Activated CD8-positive, alpha-beta T cell treated with anti-CD3 and anti-CD28 coated beads for 36 hours (primary cell): ENCODE data around the gene KAZN. TPM values are rescaled to one million over a fixed set of nuclear protein-coding genes. Genes with fewer than 3 reads are reported as not detected.

ENCODE experiments used
- ATAC-seq: fragments of 200-7000 bp; cut with Tn5 transposase; one replicate; pipeline ENCODE4 v1.10.0; 2021; ENCODE audit warnings: mild to moderate bottlenecking, moderate library complexity
- CTCF ChIA-PET: fragments of 350-600 bp; sonication (Branson Sonifier 250); formaldehyde crosslinking; loops from one replicate; lab custom pipeline; 2021; ENCODE audit warnings: antibody characterized with exemption; lab: Charles Lee
- POLR2A ChIA-PET: fragments of 350-600 bp; sonication (Branson Sonifier 250); formaldehyde crosslinking; loops from one replicate; lab custom pipeline; 2021; ENCODE audit warnings: antibody characterized with exemption; lab: Charles Lee
- DNase-seq: peaks from one replicate; pipeline ENCODE4 v3.0.0-alpha.2; 2020
- H3K27ac Mint-ChIP-seq: one replicate; pipeline ENCODE4 v1.8.0; 2021; ENCODE audit warnings: mild to moderate bottlenecking, mixed read lengths
- H3K27me3 Mint-ChIP-seq: one replicate; pipeline ENCODE4 v1.8.0; 2021; ENCODE audit warnings: mixed read lengths
- H3K36me3 Mint-ChIP-seq: one replicate; pipeline ENCODE4 v1.8.0; 2021; ENCODE audit warnings: low read depth, mixed read lengths
- H3K4me1 Mint-ChIP-seq: one replicate; pipeline ENCODE4 v1.8.0; 2021; ENCODE audit warnings: low read depth, mixed read lengths
- H3K4me3 Mint-ChIP-seq: one replicate; pipeline ENCODE4 v1.8.0; 2021; ENCODE audit warnings: mild to moderate bottlenecking, moderate library complexity, mixed read lengths
- H3K9me3 Mint-ChIP-seq: one replicate; pipeline ENCODE4 v1.8.0; 2021; ENCODE audit warnings: mixed read lengths
- CTCF ChIP-seq: fragments of 200-600 bp; IDR thresholded peaks from one replicate; pipeline ENCODE4 v1.8.0; 2022; ENCODE audit warnings: antibody characterized with exemption, mild to moderate bottlenecking
- intact Hi-C: fragments of 100-400 bp; cut with micrococcal nuclease; formaldehyde crosslinking; loops from one replicate; pipeline ENCODE4 v1.10.0; 2022
- total RNA-seq, 2 experiments: library from RNA; stranded (reverse); gene quantifications; one replicate each; pipeline ENCODE4 v1.2.3, GENCODE V29; 2021

KAZN gene
- total RNA-seq, 2 experiments from 2014 or later, result 1.7 to 1.9 TPM

- no peaks in the 10 kb centered on the region for H3K27me3 Mint-ChIP-seq
- H3K4me3 Mint-ChIP-seq, result no peak overlapping the region
- no peaks in the 10 kb centered on the region for H3K9me3 Mint-ChIP-seq
- POLR2A ChIA-PET, result interaction anchor here (0.7 kb wide), 1 partner anchor 127 kb away, joined by 8 read pairs; no protein-coding TSS in a partner anchor
- no peak overlapping the region for H3K27ac Mint-ChIP-seq
- CTCF ChIA-PET, result no interaction called here
- DNase-seq, result no peak
- TF ChIP-seq CTCF, result no peak
- no peaks in the 10 kb centered on the region for H3K4me1 Mint-ChIP-seq
- no peak for ATAC-seq
- intact Hi-C loops, result no loop called here
- H3K36me3 Mint-ChIP-seq, result no peaks in the 10 kb centered on the region
These were observed 418.0 kb downstream of the KAZN start for GRCh38 chr1:15016526-15016925.

- TF ChIP-seq CTCF, result no peak
- ATAC-seq, result no peak
- Mint-ChIP-seq H3K27me3 (no peaks in the 10 kb centered on the region), H3K9me3 (no peaks in the 10 kb centered on the region), H3K36me3 (no peaks in the 10 kb centered on the region), H3K4me3 (no peak overlapping the region), H3K4me1 (no peaks in the 10 kb centered on the region), H3K27ac (no peak overlapping the region)
- DNase-seq, result no peak
- POLR2A ChIA-PET, result no interaction called here
- CTCF ChIA-PET, result no interaction called here
- intact Hi-C loops, result no loop called here
These were observed 418.6 kb downstream of the KAZN start for GRCh38 chr1:15017120-15017519.

GRCh38 chr1:15018767-15019166 is 420.3 kb downstream of the KAZN start:
- CTCF ChIA-PET, result interaction anchor here (2.4 kb wide), 1 partner anchor 9 kb away, joined by 7 read pairs; no protein-coding TSS in a partner anchor
- Mint-ChIP-seq H3K27ac (no peak overlapping the region), H3K9me3 (no peaks in the 10 kb centered on the region), H3K27me3 (no peaks in the 10 kb centered on the region), H3K4me1 (no peaks in the 10 kb centered on the region), H3K36me3 (no peaks in the 10 kb centered on the region), H3K4me3 (no peak overlapping the region)
- POLR2A ChIA-PET, result no interaction called here
- ATAC-seq, result no peak
- DNase-seq, result no peak
- no peak for TF ChIP-seq CTCF
- intact Hi-C loops, result no loop called here

- CTCF ChIA-PET, result no interaction called here
- no peaks in the 10 kb centered on the region for H3K9me3 Mint-ChIP-seq
These were observed 422.7 kb downstream of the KAZN start for GRCh38 chr1:15020943-15021745.

More at GRCh38 chr1:15020943-15021745, 422.7 kb downstream of the KAZN start:
- POLR2A ChIA-PET, result no interaction called here
- Mint-ChIP-seq H3K4me1 (no peaks in the 10 kb centered on the region), H3K4me3 (no peak overlapping the region), H3K36me3 (no peaks in the 10 kb centered on the region), H3K27ac (no peak overlapping the region), H3K27me3 (no peaks in the 10 kb centered on the region)
- ATAC-seq (no peak), DNase-seq (no peak)
- intact Hi-C loops, result loop anchor here (10.0 kb wide), 1 partner anchor 106 kb away; no protein-coding TSS in a partner anchor
- no peak for TF ChIP-seq CTCF
